Sigmoid colon (tissue), 7 donors: ENCODE results near the gene PARP8. TPM values are rescaled to one million over a fixed set of nuclear protein-coding genes. Genes with fewer than 3 reads are reported as not detected.
A peak's percentile ranks its signal among the peaks of the same experiment; 100 is the strongest.

ENCODE experiments used
- DNase-seq: peaks from one replicate; pipeline ENCODE4 v3.0.0-alpha.2; 2019
- H3K27ac ChIP-seq, 4 donors: fragments of 200-600 bp; sonication (generic); one replicate each; pipeline ENCODE4 v1.5.1; 2016 to 2019; ENCODE audit warnings: mild to moderate bottlenecking in 1 of 4
- H3K27me3 ChIP-seq, 3 donors: fragments of 200-600 bp; sonication (generic); one replicate each; pipeline ENCODE4 v1.5.1; 2019; ENCODE audit warnings: mild to moderate bottlenecking in 1 of 3
- H3K36me3 ChIP-seq, 4 donors: fragments of 200-600 bp; sonication (generic); one replicate each; pipeline ENCODE4 v1.5.1; 2016 to 2019
- H3K4me1 ChIP-seq, 4 donors: fragments of 200-600 bp; sonication (generic); one replicate each; pipeline ENCODE4 v1.5.1; 2017 to 2019
- H3K4me3 ChIP-seq, 4 donors: fragments of 200-600 bp; sonication (generic); one replicate each; pipeline ENCODE4 v1.5.1; 2017 to 2019; ENCODE audit warnings: mild to moderate bottlenecking in 2 of 4, moderate library complexity in 1 of 4
- H3K9me3 ChIP-seq, 4 donors: fragments of 200-600 bp in 3 of 4; sonication (generic) in 3 of 4; one replicate each; pipeline versions ENCODE4 v1.5.1 to v1.6.1; 2013 to 2019
- EP300 ChIP-seq, 4 donors: sonication (generic); formaldehyde crosslinking; IDR thresholded peaks; one replicate each; pipeline ENCODE4 v1.6.1; 2017; ENCODE audit warnings: antibody characterized with exemption in 4 of 4
- POLR2A ChIP-seq, 2 donors: fragments of 450-650 bp; IDR thresholded peaks; one replicate each; pipeline ENCODE4 v1.6.1; 2016; ENCODE audit warnings: antibody characterized with exemption in 2 of 2, mild to moderate bottlenecking in 2 of 2, moderate library complexity in 2 of 2
- POLR2AphosphoS5 ChIP-seq, 4 donors: sonication (generic); formaldehyde crosslinking; IDR thresholded peaks; one replicate each; pipeline ENCODE4 v1.6.1; 2017; ENCODE audit warnings: antibody characterized with exemption in 4 of 4
- WGBS, 2 donors: extraction: QIAGEN DNeasy Blood & Tissue Kit; methylation state at CpG; one replicate each; pipeline ENCODE4 v1.1.7; 2013; 5-methylcytosine and 5-hydroxymethylcytosine counted together
- intact Hi-C: fragments of 100-400 bp; cut with DNase I; formaldehyde crosslinking; loops from one replicate; pipeline ENCODE4 v1.15.1; 2023
- polyA plus RNA-seq, 3 donors: library from polyadenylated mRNA; stranded (reverse); fragments of 200-250 nt; gene quantifications; one replicate each; pipeline ENCODE4 v1.2.3, GENCODE V29; 2013
- total RNA-seq, 4 donors: library from RNA; depleted of rRNA; stranded (reverse); fragments of >200 nt; gene quantifications; one replicate each; pipeline ENCODE4 v1.1.0, GENCODE V29; 2016
- TF ChIP-seq, protein P1 (sequence below), 4 experiments: fragments of 450-650 bp in 3 of 4; fragments of 200-600 bp in 1 of 4; IDR thresholded peaks; one replicate each; pipeline ENCODE4 v1.5.1; 2016 to 2019; ENCODE audit warnings: antibody characterized with exemption in 4 of 4, mild to moderate bottlenecking in 3 of 4, moderate library complexity in 2 of 4
- donor health status: healthy with polysubstance abuse.
- donor health status: Bipolar disorder and iron deficiency.
- donor health status: healthy.

PARP8 gene
- total and polyA plus RNA-seq, 7 donors, result 1.8 to 26.9 (median 13.3) TPM

- Histone ChIP-seq H3K36me3 (no peaks in the 10 kb centered on the region), H3K27ac (peak overlapping the region in 2 of 4 donors; percentile 14 to 23), H3K9me3 (no peaks in the 10 kb centered on the region), H3K27me3 (no peaks in the 10 kb centered on the region), H3K4me3 (no peak overlapping the region), H3K4me1 (no peaks in the 10 kb centered on the region)
- 48 to 57% methylated on average over 6 of the region's 6 CpGs for WGBS, 2 donors
- no peak for TF ChIP-seq POLR2A (IDR thresholded peaks at IDR 0.05)
- TF ChIP-seq EP300 (IDR thresholded peaks at IDR 0.05), result peak in 1 of 4 donors; percentile 27
- TF ChIP-seq POLR2AphosphoS5 (IDR thresholded peaks at IDR 0.05), result no peak
- TF ChIP-seq, protein P1, sequence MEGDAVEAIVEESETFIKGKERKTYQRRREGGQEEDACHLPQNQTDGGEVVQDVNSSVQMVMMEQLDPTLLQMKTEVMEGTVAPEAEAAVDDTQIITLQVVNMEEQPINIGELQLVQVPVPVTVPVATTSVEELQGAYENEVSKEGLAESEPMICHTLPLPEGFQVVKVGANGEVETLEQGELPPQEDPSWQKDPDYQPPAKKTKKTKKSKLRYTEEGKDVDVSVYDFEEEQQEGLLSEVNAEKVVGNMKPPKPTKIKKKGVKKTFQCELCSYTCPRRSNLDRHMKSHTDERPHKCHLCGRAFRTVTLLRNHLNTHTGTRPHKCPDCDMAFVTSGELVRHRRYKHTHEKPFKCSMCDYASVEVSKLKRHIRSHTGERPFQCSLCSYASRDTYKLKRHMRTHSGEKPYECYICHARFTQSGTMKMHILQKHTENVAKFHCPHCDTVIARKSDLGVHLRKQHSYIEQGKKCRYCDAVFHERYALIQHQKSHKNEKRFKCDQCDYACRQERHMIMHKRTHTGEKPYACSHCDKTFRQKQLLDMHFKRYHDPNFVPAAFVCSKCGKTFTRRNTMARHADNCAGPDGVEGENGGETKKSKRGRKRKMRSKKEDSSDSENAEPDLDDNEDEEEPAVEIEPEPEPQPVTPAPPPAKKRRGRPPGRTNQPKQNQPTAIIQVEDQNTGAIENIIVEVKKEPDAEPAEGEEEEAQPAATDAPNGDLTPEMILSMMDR (IDR thresholded peaks at IDR 0.05), result no peak
- intact Hi-C loops, result no loop called here
- no peak for DNase-seq
Observed at GRCh38 chr5:50874306-50875001, 208.0 kb downstream of the PARP8 start.

DNA sequence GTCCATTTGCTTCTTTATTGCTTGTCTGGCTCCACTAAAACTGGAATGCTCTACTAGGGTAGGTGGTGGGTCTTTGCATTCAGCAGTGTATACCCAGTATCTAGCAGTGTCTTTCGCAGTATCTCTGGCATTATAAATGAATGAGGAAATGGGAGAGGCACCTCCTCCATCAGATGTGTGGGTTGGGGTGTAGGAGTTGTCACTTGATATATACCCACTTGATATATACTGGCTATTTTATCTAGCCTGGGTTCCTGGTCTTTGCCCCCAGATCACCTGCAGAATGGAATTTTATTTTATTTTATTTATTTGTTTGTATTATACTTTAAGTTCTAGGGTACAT lies 208.5 kb downstream of the PARP8 start:
- TF ChIP-seq, protein P1 (IDR thresholded peaks at IDR 0.05), result no peak
- TF ChIP-seq POLR2AphosphoS5 (IDR thresholded peaks at IDR 0.05) (no peak), EP300 (IDR thresholded peaks at IDR 0.05) (no peak), POLR2A (IDR thresholded peaks at IDR 0.05) (no peak)
- Histone ChIP-seq H3K27ac (peak overlapping the region in 2 of 4 donors; percentile 14 to 23), H3K4me1 (no peaks in the 10 kb centered on the region), H3K27me3 (no peaks in the 10 kb centered on the region), H3K9me3 (no peaks in the 10 kb centered on the region), H3K4me3 (no peak overlapping the region), H3K36me3 (no peaks in the 10 kb centered on the region)
- intact Hi-C loops, result no loop called here
- WGBS, 2 donors, result 80 to 90% methylated on average over 1 of the region's 1 CpG
- no peak for DNase-seq

DNA sequence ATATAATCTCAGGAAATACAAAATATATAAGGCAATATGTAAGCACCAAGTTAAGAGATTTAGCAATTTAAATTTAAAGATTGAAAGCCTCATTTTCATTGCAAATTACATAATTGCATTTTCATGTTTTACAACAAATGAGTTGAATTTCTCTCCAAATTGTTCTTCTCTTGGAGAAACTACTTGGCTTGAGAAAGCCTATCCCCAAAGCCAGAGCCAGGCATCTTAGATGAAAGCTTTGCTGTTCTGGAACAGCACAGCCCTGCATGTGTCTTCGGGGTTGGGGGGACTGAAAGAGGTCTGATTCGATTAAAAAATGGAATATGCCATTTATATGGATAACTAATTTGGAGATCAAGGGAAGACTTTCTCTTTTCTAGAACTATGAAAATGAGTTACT lies 212.0 kb downstream of the PARP8 start:
- Histone ChIP-seq H3K27ac (no peak overlapping the region), H3K4me3 (no peak overlapping the region), H3K4me1 (no peaks in the 10 kb centered on the region), H3K27me3 (no peaks in the 10 kb centered on the region), H3K36me3 (no peaks in the 10 kb centered on the region), H3K9me3 (no peaks in the 10 kb centered on the region)
- DNase-seq, result no peak
- TF ChIP-seq POLR2A (IDR thresholded peaks at IDR 0.05) (no peak), POLR2AphosphoS5 (IDR thresholded peaks at IDR 0.05) (no peak), EP300 (IDR thresholded peaks at IDR 0.05) (no peak)
- TF ChIP-seq, protein P1 (IDR thresholded peaks at IDR 0.05), result no peak
- 86 to 89% methylated on average over 2 of the region's 2 CpGs for WGBS, 2 donors
- intact Hi-C loops, result no loop called here

DNA sequence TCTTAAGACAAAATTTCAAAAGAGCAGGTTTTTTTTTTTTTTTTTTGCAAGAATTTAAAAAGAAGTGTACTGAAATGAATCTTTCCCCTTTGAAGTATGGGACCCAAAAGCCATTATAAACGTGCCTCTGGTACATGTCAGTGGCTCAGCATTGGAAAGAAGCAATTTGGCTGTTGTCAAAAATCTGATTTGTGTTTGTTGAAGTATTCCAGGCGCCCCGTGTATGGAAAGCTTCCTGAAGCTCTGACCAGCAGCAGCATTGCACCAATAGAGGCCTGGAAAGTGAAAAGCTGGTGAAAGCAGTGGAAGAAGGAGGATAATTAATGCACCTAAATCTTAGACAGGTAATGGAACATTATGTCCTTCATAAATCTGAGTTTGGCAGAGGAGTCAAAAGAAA lies 215.0 kb downstream of the PARP8 start:
- 48 to 58% methylated on average over 3 of the region's 3 CpGs for WGBS, 2 donors
- no peak overlapping the region for H3K27ac ChIP-seq

More for the DNA sequence above, 215.0 kb downstream of the PARP8 start:
- H3K36me3 ChIP-seq, result no peaks in the 10 kb centered on the region
- no peak overlapping the region for H3K4me3 ChIP-seq
- TF ChIP-seq, protein P1 (IDR thresholded peaks at IDR 0.05), result no peak
- TF ChIP-seq POLR2A (IDR thresholded peaks at IDR 0.05) (no peak), EP300 (IDR thresholded peaks at IDR 0.05) (no peak), POLR2AphosphoS5 (IDR thresholded peaks at IDR 0.05) (peak in 1 of 4 donors; percentile 15)
- no peaks in the 10 kb centered on the region for H3K27me3 ChIP-seq
- intact Hi-C loops, result no loop called here
- H3K4me1 ChIP-seq, result no peaks in the 10 kb centered on the region
- no peaks in the 10 kb centered on the region for H3K9me3 ChIP-seq
- DNase-seq, result no peak
